ENCODE measurements around the gene ATP1B3.

DNA sequence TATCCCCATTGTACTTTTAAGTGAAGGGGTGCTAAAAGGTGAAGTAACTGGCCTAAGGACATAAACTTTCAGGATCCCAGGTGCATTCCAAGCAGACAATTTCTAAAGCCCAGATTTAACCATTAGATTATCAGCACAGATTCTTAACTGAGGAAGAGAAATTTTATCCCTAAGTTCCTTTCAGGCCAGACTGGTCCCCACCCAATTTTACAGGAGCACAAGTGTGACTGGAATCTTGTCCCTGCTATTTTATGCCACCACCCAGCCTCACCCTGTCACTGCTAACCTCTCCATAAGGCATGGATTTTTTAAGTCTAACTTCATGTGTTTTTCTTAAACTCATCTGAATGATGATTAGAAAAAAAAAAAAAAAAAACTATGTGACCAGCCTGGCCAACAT, 37.1 kb upstream of the ATP1B3 start:
- TF ChIP-seq, protein P1, sequence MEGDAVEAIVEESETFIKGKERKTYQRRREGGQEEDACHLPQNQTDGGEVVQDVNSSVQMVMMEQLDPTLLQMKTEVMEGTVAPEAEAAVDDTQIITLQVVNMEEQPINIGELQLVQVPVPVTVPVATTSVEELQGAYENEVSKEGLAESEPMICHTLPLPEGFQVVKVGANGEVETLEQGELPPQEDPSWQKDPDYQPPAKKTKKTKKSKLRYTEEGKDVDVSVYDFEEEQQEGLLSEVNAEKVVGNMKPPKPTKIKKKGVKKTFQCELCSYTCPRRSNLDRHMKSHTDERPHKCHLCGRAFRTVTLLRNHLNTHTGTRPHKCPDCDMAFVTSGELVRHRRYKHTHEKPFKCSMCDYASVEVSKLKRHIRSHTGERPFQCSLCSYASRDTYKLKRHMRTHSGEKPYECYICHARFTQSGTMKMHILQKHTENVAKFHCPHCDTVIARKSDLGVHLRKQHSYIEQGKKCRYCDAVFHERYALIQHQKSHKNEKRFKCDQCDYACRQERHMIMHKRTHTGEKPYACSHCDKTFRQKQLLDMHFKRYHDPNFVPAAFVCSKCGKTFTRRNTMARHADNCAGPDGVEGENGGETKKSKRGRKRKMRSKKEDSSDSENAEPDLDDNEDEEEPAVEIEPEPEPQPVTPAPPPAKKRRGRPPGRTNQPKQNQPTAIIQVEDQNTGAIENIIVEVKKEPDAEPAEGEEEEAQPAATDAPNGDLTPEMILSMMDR (IDR thresholded peaks at IDR 0.05; ENCODE audit: insufficient read depth, low read depth, low read length) = no peak
- no peak for TF ChIP-seq EZH2 (IDR thresholded peaks at IDR 0.05; ENCODE audit: insufficient read depth, low read length)
